Pons (tissue), 1 donor: ENCODE results near the gene GNG12.

Experiments
- DNase-seq: peaks from one replicate; pipeline ENCODE4 v3.0.0-alpha.2; 2016; ENCODE audit warnings: low spot score

Gene GNG12

DNA sequence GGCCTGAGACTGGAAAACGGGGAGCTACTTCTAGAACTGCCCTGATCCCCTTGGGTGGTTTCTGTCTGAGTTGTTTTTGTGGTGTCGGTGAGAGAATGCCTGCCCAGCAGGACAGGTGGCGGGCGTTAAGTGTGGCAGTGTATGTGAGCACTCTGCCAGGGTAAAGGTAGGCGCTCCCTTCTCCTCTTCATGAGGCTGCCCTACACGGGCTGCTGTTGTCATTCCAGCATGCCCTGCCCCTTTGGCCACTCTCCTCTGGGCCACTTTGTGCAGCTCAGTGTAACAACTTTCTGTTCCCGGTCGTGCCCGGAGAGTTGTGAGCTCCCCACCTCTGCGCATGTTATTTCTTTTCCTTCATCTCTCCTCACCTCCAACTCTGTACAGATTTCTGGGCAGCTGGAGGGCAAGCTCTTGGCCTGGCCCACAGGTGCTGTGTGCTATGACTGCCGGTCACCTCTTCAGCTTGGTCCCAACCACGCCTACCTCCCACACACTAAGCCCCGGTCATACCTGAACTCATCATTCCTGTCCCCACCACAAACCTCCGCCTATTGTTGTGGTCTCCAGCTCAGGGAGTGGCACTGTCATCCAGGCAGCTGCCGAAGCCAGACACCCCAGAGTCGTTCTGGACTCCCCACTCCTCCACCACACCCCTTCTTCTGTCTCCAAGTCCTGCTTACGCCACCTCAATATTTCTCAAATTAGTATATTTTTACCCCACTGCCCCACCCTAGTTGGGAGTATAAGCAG, 79.3 kb downstream of the GNG12 start:
- no peak for DNase-seq

DNA sequence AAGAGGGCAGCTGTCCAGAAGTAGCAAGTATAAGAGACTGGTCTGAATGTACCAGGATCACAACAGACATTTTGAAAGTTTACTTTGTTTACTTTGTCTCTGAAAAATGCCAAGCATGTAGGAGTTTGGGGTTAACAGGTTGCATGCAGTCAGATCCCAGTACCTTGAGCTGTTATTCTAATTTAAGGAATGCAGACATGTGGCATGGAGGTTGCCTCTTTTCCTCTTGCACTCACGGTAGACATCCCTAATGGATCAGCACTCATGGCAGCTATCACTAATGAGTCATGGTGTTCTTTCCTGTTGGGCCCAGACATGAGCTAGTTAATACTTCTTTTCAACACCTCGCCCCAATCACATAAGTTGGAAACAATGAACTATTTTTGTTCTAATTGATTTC, 81.0 kb downstream of the GNG12 start:
- no peak for DNase-seq

DNA sequence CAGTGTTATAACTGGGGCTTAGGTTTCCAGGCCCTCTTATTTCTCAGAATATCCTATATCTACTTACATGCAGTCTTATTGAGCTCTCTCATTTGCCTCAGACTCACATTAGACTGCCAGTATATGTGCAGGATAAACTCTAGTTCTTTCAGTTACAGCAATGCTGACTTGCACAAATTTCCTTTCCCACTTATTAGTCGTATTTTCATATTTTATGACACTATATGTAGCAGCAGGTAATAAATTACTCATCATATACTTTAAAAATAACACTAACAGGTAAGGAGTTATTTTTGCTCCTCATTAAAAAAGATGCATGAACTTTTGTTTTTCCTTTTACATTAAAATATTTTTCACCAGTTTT, 82.6 kb downstream of the GNG12 start:
- no peak for DNase-seq

DNA sequence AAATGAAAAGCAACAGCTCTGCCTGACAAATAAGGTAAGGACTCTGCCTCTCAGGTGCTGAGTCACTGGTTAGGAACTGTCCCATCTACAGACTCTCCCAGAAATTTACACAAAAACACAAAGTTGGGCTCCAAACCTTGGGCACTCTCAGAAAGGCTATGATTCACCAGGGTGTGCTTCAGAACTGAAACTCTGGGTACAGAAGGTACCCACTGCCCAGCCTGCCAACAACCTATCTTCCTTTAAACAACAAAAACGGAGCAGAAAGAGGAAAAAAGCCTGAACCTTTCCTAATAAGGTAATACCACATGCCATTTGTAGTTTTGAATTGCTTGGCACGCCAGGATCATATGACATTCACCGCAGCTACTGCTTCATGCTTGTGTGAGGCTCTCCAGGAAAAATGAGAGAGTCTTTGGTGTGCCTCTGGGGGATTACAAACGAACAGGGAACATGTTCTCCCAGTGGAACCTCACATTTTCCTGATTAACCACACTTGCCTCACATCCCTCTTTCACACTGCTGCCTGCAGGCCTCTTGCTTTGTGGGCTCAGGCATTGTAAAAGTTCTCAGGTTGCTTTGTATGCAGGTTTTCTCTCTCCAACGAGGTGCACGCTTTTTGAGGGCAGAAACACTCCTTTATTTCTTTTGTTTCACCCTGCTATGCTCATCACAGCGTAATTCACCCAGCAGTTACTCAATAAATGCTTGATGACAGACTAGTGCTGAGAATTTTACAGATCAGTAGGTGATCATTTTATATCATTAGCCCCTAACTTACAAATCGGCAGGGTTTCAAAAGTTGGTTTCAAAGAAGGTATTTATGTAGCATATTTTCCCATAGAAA, 83.2 kb downstream of the GNG12 start:
- DNase-seq, result no peak

DNA sequence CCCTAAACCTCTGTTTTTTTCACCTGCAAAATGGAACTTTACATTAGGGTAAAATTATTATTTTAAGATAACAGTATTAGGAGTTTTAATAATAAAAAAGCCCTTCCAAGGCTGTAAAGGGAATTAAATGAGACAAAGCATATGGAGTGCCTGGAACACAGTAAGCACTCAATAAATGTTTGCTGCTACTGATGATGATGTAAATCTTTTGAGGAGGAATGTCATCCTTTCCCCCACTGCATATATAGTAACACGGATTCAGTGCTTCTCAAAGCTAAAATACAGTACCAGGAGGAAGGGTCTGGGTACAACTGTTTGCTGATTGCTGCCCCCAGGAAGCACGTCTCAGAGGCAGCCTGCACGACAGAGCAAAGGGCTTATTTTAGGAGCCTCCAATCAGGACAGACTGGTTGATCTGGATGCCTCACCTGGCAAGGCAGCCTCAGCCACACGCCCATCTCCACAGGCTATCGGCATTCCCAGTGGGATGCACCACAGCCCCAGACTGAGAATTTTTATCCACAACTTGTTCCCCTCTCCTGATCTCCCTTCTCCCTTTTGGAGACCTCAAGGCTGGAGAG, 83.9 kb downstream of the GNG12 start:
- DNase-seq, result no peak

DNA sequence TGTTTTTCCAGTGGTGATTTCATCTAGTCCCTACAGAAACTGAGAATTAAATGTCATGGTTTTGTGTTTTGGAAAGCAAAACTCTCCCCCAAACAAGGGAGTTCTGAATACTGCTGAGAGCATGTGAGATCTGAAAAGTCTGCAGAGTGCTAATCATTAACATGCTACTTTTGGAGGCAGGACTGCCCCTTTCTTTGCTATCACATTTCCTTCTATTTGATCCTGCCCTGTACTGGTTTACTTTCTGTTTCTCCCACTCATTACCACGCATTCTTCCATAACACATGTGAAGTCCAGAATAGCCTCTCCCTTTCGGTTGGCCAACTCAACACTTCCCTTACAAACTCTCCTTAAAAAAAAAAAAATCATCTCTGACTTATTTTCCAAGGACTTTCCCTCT, 84.6 kb downstream of the GNG12 start:
- no peak for DNase-seq

DNA sequence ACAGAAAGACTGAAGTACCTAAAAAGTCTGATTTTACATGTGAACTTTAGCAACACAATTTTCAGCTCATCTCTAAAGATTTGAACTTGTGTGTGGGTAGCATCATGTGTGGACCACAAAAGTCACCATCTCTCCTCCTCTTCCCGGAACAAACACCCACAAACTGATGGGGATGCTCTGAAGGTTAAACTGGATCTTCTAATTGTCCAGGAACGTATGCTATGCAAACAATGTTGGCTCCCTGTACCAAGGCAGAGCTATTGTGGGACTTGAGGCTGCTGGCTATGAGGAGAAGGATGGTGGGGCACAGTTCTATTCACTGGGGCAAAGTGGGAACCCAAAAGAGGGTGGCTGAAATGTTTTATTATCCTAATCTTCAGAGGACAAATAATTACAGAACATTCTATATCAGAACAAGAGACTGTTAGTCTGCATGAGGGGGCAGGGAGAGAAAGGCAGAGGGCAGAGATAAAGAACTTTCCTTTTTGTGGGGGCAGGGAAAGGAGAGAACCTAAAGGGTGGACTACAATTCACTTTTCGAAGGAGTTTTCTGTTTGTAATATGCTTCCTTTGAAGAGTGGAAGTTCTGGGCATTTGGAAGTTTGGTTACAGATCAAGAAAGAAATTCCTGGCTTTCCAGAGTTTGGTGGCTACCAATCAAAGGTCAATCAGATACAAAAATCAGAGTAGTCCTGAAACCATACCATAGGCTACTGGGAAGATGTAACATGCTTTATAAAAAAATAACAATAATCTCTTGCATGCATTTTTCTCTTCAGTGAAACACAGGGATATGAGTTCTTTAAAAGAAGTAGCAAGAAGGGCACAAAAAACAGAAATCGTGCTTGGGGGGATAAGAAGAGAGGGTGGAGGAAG, 85.4 kb downstream of the GNG12 start:
- DNase-seq, result no peak

DNA sequence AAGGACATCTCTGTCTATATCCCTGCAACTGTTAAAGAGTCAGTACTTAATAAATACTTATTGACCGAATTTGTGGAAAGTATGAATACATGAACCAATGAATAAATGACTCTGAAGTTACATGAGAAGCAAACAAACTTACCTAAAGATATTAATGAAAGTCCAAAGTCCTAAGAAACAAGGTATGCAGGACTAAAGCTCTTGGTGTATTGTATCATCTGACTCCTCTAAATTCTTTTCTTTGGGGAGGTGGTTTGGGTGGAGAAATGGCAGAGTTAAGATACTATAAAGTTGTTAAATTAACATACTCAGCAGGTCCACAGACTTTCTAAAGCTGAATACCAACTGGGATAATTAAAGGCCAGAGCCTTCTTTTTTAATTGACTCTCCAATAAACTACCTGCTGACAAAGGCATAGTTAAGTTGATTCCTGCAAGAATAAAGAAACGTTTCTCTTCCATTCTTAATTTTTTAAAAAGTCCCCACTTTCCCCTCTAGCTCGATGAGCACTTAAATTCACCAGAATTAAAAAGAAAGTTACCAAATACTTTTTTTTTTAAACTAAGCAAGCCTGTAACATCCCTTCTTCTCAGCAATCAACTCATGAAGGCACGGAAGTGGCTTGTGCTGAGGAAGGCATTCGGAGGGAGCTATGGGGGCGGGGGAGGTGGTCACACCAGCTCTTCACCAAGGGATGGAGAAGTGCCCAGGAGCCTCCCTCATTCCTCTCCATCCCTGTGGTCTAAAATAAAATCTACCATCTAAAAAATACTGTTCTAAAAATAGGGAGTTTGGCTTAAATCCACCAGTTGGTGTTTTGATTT, 87.2 kb downstream of the GNG12 start:
- DNase-seq, result no peak

DNA sequence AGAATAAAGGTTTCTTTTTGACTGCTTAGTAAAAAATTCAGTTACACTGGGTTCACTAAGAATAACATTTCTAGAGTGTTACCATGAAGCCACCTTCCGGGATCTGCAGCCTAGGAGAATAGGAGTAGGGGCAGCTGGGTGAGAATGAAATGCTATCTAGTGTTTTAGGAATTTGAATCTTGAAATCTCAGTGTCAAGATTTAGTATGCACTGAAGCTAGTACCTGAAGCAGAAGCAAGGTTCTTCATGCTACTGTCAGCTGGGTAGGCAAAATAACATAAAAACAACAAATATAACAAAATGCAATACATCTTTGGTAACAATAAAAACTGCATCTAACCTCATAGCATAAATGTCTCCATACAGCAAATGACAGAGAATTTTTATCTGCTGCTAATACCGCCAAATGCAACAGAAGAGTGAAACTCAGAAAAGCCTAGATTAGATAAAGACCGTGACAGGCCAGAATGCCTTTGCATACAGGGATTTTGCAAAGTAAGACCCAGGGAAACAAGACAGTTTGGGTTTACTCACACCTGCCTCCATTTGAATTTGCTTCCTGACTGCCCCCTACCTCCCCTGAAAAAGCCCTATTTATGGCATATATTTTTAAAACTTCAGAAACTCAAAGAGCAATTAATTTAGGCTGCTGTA, 90.1 kb downstream of the GNG12 start:
- no peak for DNase-seq

DNA sequence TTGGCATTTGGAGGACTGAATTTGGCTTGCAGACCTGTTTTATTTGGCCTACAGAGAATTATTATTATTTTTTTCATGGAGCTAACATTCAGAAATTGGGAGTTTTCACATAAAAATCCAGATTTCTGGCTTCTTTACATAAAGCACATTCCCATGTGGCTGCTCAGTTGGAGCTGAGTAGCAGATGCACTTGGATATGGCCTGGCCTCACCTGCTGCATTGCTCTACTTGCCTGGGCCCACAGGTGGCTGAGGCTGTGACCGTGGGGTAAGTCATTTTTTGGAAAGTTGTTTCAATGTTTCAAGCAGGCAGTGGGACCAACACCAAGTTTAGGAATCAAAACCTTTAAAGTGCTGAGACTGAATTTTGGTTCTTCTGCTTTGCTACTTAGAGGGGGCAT, 91.5 kb downstream of the GNG12 start:
- no peak for DNase-seq

DNA sequence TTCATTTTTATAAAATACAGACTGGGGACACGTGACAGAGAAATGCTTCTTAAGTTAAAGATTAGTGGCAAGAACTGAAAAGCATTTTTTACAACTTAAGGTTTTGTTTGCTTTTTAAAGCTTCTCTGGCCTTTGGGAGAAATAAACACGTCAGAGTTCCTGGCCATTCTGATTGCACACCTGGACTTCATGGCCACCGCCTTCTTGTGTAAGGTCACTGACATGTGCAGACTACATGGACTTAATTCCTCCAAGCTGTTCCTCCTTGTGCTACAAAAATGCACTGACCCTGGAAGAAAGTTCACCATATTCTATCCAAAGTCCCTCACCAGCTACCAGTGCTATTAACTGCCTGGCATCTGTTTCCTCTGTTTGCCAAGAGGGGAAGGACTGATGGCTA, 92.1 kb downstream of the GNG12 start:
- DNase-seq, result no peak

DNA sequence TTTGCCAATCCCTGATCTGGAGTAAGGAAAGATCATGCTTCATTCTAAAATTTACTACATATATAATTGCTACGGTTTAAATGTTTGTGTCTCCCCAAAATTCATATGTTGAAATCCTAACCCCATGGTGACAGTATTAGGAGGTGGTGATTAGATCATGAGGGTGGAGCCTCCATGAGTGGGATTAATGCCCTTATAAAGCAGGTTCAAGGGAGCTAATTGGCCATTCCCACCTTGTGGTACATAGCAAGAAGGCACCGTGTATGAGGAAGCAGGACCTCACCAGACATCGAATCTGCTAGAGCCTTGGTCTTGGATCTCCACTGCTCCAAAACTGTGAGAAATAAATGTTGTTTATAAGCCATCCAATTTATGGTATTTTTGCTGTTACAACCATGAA, 92.7 kb downstream of the GNG12 start:
- no peak for DNase-seq

DNA sequence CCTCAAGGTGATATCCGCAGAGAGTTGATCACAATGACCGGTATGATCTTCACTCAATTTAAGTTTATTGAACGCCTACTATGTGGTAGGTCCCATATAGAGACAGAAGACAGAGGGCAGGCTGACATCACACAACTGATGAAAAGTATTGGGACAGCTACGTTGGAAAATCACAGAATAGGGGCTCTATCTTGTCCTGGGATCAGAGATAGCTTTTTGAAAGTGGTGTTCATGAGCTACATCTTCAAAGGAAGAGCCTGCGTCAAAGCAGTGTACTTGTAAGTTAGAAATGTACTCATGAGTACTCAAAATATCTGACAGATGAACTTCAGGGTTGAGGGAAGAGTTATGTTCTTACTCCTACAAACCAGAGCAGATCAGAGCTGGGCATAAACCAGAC, 93.9 kb downstream of the GNG12 start:
- no peak for DNase-seq

DNA sequence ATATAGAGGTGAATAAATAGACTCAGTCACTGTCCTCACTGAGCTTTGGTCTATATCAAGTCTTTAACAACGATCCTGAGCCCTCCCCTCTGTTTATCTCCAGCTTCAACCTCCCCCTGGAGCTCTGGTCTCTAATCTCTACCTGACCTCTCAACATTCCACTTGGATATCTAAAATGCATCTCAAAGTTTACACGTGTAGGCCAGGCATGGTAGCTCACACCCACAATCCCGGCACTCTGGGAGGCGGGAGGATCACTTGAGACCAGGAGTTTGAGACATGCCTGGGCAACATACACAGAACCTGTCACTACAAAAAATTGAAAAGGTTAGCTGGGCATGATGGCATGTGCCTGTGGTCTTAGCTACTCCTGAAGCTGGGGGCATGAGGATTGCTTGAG, 94.9 kb downstream of the GNG12 start:
- DNase-seq, result no peak

DNA sequence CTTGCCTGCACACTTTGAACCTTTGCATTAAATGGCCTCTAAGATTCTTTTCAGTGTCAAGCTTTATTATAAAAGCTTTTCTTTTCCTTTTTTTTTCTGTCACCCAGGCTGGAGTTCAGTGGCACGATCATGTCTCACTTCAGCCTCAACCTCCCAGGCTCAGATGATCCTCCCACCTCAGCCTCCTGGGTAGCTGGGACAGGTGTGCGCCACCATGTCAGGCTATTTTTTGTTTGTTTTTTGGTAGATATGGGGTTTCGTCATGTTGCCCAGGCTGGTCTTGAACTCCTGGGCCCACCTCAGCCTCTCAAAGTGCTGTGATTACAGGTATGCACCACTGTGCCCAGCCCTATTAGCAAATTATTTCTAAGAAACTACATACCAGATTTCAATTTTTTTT, 95.4 kb downstream of the GNG12 start:
- DNase-seq, result no peak

DNA sequence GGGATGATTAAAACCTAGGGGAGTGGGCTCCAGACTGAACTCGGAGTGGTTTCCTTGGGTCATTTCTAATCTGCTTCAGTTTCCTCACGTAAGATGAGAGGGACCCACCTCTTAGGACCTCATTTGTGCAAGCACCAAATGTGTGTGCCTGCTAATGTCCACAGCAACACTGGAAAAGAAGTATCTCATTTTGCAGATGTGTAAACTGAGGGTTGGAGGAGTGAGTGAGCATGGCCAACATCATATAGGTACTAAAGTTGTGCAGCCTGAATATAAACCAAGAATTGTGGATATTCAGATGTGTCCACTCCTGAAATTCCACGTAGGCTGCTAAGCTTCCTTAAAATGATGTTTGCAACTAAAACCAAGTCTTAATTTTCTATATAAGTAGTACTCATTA, 96.5 kb downstream of the GNG12 start:
- DNase-seq, result no peak

DNA sequence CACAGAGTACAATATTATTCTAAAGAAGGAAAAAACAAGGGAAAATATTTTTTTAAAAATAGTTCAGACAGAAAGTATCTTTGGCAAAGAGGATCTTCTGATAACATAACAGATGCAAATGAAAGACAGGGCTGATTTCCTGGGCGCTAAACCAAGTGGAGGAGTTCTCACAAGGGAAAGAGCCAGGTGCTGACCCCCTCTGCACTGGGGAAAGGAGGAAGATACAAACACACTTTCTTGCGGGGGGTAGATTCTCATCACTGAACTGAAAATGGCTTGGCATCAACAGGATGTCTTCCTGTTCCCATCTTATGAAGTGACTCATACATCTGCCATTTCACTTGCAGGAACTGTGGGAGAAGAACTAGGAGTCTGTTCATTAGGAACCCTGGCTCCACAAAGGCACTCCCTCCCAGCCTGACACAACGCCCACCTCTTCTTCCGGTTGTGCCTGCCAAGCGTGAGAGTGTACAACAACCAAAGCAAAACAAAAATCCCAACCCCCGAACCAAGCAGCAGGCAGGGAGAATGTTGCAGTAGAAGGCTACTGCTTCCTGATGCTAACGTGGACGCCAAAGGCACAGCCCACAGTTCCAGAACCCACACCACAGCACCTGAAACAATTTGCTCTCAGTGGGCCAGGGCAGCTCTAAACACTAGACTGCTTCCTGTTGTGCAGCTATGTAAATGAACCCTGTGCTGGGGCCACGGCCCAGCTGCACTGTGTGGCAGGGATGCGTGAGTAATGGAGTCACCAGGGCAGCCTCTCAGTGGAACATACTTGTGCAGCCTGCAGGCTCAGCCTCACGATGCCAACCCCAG, 97.2 kb downstream of the GNG12 start:
- peak; percentile 46 for DNase-seq

DNA sequence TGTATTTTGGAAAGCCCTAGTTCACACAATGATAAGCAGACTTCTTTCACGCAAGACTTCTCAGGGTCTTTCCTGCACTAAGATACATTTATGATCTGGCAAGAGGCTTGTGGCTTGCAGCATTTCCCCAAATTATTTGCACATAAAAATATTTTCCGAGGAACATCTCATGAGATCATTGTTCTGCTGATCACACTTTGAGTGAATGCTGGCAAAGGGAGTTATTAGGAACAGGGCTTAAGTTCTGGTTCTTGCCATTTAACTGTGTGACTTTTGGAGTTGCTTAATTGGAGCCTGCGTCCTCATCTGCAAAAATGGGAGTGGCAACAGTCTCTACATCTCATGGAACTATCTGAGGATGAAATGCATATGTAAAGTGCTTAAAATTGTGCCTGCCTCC, 98.1 kb downstream of the GNG12 start:
- DNase-seq, result no peak

DNA sequence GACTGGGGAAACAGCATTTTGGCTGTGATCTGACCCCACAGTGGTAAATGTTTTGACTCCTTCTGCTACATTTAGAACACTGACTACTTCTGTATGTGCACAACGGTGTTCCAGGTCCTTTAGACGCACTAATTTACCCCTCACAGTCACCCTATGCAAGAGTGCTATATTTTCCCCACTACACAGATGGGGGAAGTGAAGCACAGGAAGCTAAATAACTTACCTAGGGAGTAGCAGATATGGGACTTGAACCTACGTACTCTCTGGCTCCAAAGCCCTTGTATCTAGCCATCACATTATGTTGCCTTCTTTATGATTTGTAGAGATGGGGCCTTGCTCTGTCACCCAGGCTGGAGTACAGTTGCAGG, 99.0 kb downstream of the GNG12 start:
- no peak for DNase-seq

DNA sequence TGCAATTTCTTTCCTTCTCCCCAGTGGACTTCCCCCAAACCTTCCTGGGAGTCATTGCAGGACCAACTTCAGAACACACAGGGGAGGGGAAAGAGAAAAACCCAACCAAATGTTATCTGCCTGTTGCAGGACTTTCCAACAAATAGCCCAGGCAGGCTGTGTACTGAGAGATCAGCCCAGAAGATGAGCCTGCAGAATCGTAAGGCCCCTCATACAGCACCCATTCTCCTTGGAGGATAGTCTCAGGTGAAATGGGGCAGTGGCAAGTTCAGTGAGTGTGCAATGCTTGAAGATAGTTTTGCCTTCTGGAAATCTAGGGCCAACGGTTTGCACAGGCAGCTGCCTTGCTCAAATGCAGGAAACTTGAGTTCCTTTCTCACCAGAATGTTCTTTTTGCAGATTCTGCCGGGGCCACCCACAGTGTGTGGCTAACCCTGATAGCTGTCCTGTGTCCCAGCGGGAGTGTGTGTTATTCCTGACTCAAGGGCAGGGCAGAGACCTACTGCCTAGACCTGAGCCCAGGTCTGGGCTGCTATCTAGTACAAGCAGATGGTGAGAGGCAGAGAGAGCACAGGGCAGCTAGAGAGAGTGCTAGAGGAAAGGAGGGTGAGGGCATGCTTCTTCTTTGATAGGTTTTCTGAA, 99.5 kb downstream of the GNG12 start:
- DNase-seq, result no peak
